ENCODE measurements around the gene ABCA13.

The ABCA13 gene

DNA sequence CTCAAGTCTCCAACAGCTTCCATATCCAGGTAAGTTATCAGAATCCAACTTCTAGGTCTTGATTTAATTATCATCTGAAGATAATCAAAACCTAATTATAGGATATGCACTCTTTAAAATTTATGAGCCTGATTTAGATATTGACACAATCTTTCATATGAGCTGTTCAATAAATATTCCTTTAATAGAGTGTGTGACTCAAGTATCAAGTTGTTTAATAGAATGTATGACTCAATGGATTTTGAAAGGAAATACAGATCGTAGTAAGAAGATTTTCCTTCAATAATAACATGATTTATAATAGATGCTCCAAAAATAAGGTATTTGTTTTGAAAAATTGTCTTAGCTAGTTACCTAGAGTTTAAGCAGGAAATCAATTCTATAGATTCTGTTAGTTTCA lies 97.8 kb downstream of the ABCA13 start:
- no peak overlapping the region for H3K27ac ChIP-seq (ENCODE audit: low read length)
- no peak overlapping the region for H3K9ac ChIP-seq (ENCODE audit: low read length)
- no peaks in the 10 kb centered on the region for H3K9me3 ChIP-seq (ENCODE audit: insufficient read depth, low read length)
- no peaks in the 10 kb centered on the region for H3K79me2 ChIP-seq (ENCODE audit: low read length)
- H3K27me3 ChIP-seq (ENCODE audit: low read depth, low read length) = no peaks in the 10 kb centered on the region
- H3K4me3 ChIP-seq (ENCODE audit: low read length) = no peak overlapping the region
- no peaks in the 10 kb centered on the region for H3K4me1 ChIP-seq (ENCODE audit: low read length)
- TF ChIP-seq, protein P1, sequence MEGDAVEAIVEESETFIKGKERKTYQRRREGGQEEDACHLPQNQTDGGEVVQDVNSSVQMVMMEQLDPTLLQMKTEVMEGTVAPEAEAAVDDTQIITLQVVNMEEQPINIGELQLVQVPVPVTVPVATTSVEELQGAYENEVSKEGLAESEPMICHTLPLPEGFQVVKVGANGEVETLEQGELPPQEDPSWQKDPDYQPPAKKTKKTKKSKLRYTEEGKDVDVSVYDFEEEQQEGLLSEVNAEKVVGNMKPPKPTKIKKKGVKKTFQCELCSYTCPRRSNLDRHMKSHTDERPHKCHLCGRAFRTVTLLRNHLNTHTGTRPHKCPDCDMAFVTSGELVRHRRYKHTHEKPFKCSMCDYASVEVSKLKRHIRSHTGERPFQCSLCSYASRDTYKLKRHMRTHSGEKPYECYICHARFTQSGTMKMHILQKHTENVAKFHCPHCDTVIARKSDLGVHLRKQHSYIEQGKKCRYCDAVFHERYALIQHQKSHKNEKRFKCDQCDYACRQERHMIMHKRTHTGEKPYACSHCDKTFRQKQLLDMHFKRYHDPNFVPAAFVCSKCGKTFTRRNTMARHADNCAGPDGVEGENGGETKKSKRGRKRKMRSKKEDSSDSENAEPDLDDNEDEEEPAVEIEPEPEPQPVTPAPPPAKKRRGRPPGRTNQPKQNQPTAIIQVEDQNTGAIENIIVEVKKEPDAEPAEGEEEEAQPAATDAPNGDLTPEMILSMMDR (IDR thresholded peaks at IDR 0.05; ENCODE audit: low read depth, low read length) = no peak
- no peak for TF ChIP-seq EZH2phosphoT487 (IDR thresholded peaks at IDR 0.05; ENCODE audit: low read depth)
- H3K36me3 ChIP-seq (replicated peaks; ENCODE audit: low read depth, low read length) = no peaks in the 10 kb centered on the region
- no peak overlapping the region for H2AFZ ChIP-seq (ENCODE audit: low read depth, low read length)
- H4K20me1 ChIP-seq (ENCODE audit: insufficient read depth, low read length) = no peaks in the 10 kb centered on the region
- H3K4me2 ChIP-seq (ENCODE audit: low read length) = no peak overlapping the region

GRCh38 chr7:48274662-48275061 lies 103.4 kb downstream of the ABCA13 start:
- TF ChIP-seq, protein P1 (IDR thresholded peaks at IDR 0.05; ENCODE audit: low read depth, low read length) = no peak
- TF ChIP-seq EZH2phosphoT487 (IDR thresholded peaks at IDR 0.05; ENCODE audit: low read depth) = no peak
- H3K9me3 ChIP-seq (ENCODE audit: insufficient read depth, low read length) = no peaks in the 10 kb centered on the region
- H3K79me2 ChIP-seq (ENCODE audit: low read length) = no peaks in the 10 kb centered on the region
- H4K20me1 ChIP-seq (ENCODE audit: insufficient read depth, low read length) = no peaks in the 10 kb centered on the region
- peaks cover 5% of the 10 kb centered on the region; the same call in 1 of the 2 replicates for H3K27me3 ChIP-seq (ENCODE audit: low read depth, low read length)
- no peaks in the 10 kb centered on the region for H3K36me3 ChIP-seq (replicated peaks; ENCODE audit: low read depth, low read length)
- no peak overlapping the region for H3K4me2 ChIP-seq (ENCODE audit: low read length)
- H3K4me3 ChIP-seq (ENCODE audit: low read length) = no peak overlapping the region
- no peak overlapping the region for H3K9ac ChIP-seq (ENCODE audit: low read length)
- H2AFZ ChIP-seq (ENCODE audit: low read depth, low read length) = no peak overlapping the region
- H3K27ac ChIP-seq (ENCODE audit: low read length) = no peak overlapping the region
- H3K4me1 ChIP-seq (ENCODE audit: low read length) = no peaks in the 10 kb centered on the region

- Histone ChIP-seq H3K79me2 (ENCODE audit: low read length) (no peaks in the 10 kb centered on the region), H3K4me1 (ENCODE audit: low read length) (no peaks in the 10 kb centered on the region), H3K27ac (ENCODE audit: low read length) (no peak overlapping the region), H3K9me3 (ENCODE audit: insufficient read depth, low read length) (no peaks in the 10 kb centered on the region), H3K36me3 (replicated peaks; ENCODE audit: low read depth, low read length) (no peaks in the 10 kb centered on the region), H4K20me1 (ENCODE audit: insufficient read depth, low read length) (no peaks in the 10 kb centered on the region), H3K9ac (ENCODE audit: low read length) (no peak overlapping the region), H3K4me2 (ENCODE audit: low read length) (no peak overlapping the region), H2AFZ (ENCODE audit: low read depth, low read length) (no peak overlapping the region), H3K4me3 (ENCODE audit: low read length) (no peak overlapping the region), H3K27me3 (ENCODE audit: low read depth, low read length) (peaks cover 2% of the 10 kb centered on the region; the same call in 1 of the 2 replicates)
- TF ChIP-seq EZH2phosphoT487 (IDR thresholded peaks at IDR 0.05; ENCODE audit: low read depth) = no peak
- TF ChIP-seq, protein P1 (IDR thresholded peaks at IDR 0.05; ENCODE audit: low read depth, low read length) = no peak
These were observed 108.2 kb downstream of the ABCA13 start for GRCh38 chr7:48279420-48279819.

- Histone ChIP-seq H3K79me2 (ENCODE audit: low read length) (no peaks in the 10 kb centered on the region), H3K9ac (ENCODE audit: low read length) (no peak overlapping the region), H3K4me1 (ENCODE audit: low read length) (no peaks in the 10 kb centered on the region), H3K4me2 (ENCODE audit: low read length) (no peak overlapping the region), H3K36me3 (replicated peaks; ENCODE audit: low read depth, low read length) (no peaks in the 10 kb centered on the region), H4K20me1 (ENCODE audit: insufficient read depth, low read length) (no peaks in the 10 kb centered on the region), H2AFZ (ENCODE audit: low read depth, low read length) (no peak overlapping the region), H3K27me3 (ENCODE audit: low read depth, low read length) (no peaks in the 10 kb centered on the region), H3K4me3 (ENCODE audit: low read length) (no peak overlapping the region), H3K9me3 (ENCODE audit: insufficient read depth, low read length) (no peaks in the 10 kb centered on the region), H3K27ac (ENCODE audit: low read length) (no peak overlapping the region)
- TF ChIP-seq EZH2phosphoT487 (IDR thresholded peaks at IDR 0.05; ENCODE audit: low read depth) = no peak
- TF ChIP-seq, protein P1 (IDR thresholded peaks at IDR 0.05; ENCODE audit: low read depth, low read length) = no peak
These were observed 108.8 kb downstream of the ABCA13 start for GRCh38 chr7:48280100-48280499.

All from OCI-LY3 (cell line).